ENCODE data around the gene EPGN.

The EPGN gene

GRCh38 chr4:74308215-74308614, at the start of gene EPGN:
TSS of gene EPGN (plus strand) at chr4:74308470. CDS start at chr4:74308534, 64 bp downstream.
- no peak for DNase-seq (ENCODE audit: low read depth)

- no peak for DNase-seq (ENCODE audit: low read depth)
These were observed 49.3 kb upstream of the EPGN start for GRCh38 chr4:74258963-74259362.

- DNase-seq (ENCODE audit: low read depth): no peak
These were observed 48.2 kb upstream of the EPGN start for GRCh38 chr4:74260036-74260435.

GRCh38 chr4:74262522-74262921, 45.7 kb upstream of the EPGN start:
- no peak for DNase-seq (ENCODE audit: low read depth)

GRCh38 chr4:74263551-74263950, 44.7 kb upstream of the EPGN start:
- no peak for DNase-seq (ENCODE audit: low read depth)

GRCh38 chr4:74266081-74266480, 42.2 kb upstream of the EPGN start:
- no peak for DNase-seq (ENCODE audit: low read depth)

GRCh38 chr4:74267998-74268606, 40.2 kb upstream of the EPGN start:
- DNase-seq (ENCODE audit: low read depth): no peak

GRCh38 chr4:74268643-74269042, 39.6 kb upstream of the EPGN start:
- DNase-seq (ENCODE audit: low read depth): no peak

- DNase-seq (ENCODE audit: low read depth): no peak
These were observed 29.8 kb upstream of the EPGN start for GRCh38 chr4:74278490-74278889.

- DNase-seq (ENCODE audit: low read depth): no peak
These were observed 28.6 kb upstream of the EPGN start for GRCh38 chr4:74279716-74280115.

- DNase-seq (ENCODE audit: low read depth): no peak
These were observed 25.3 kb upstream of the EPGN start for GRCh38 chr4:74282926-74283325.

GRCh38 chr4:74283614-74284013, 24.7 kb upstream of the EPGN start:
- no peak for DNase-seq (ENCODE audit: low read depth)

GRCh38 chr4:74284053-74284452, 24.2 kb upstream of the EPGN start:
- no peak for DNase-seq (ENCODE audit: low read depth)

- no peak for DNase-seq (ENCODE audit: low read depth)
These were observed 21.1 kb upstream of the EPGN start for GRCh38 chr4:74287164-74287563.

- no peak for DNase-seq (ENCODE audit: low read depth)
These were observed 20.5 kb upstream of the EPGN start for GRCh38 chr4:74287791-74288190.

- DNase-seq (ENCODE audit: low read depth): no peak
These were observed 16.8 kb upstream of the EPGN start for GRCh38 chr4:74291471-74291870.

- no peak for DNase-seq (ENCODE audit: low read depth)
These were observed 16.0 kb upstream of the EPGN start for GRCh38 chr4:74292111-74292870.

- no peak for DNase-seq (ENCODE audit: low read depth)
These were observed 14.7 kb upstream of the EPGN start for GRCh38 chr4:74293558-74293957.

- no peak for DNase-seq (ENCODE audit: low read depth)
These were observed 13.6 kb upstream of the EPGN start for GRCh38 chr4:74294681-74295080.

GRCh38 chr4:74297539-74297938, 10.7 kb upstream of the EPGN start:
- no peak for DNase-seq (ENCODE audit: low read depth)

GRCh38 chr4:74304095-74304625, 4.1 kb upstream of the EPGN start:
- DNase-seq (ENCODE audit: low read depth): no peak

- no peak for DNase-seq (ENCODE audit: low read depth)
These were observed 3.3 kb upstream of the EPGN start for GRCh38 chr4:74305000-74305399.

- no peak for DNase-seq (ENCODE audit: low read depth)
These were observed 1.1 kb upstream of the EPGN start for GRCh38 chr4:74307170-74307569.

- DNase-seq (ENCODE audit: low read depth): no peak
These were observed 953 bp downstream of the EPGN start for GRCh38 chr4:74309223-74309622.
